Spinal cord (tissue), 10 donors: ENCODE results near the gene FYCO1. TPM values are rescaled to one million over a fixed set of nuclear protein-coding genes. Genes with fewer than 3 reads are reported as not detected.

Experiments
- DNase-seq, 6 donors: peaks; one replicate each; pipeline versions ENCODE4 v3.0.0 to v3.0.0-alpha.2; 2013 to 2015; ENCODE audit warnings: low spot score in 6 of 6, low read depth in 4 of 6
- H3K27ac ChIP-seq: one replicate; pipeline ENCODE4 v1.5.1; 2013; ENCODE audit warnings: low read depth, low read length, control low read depth
- H3K27me3 ChIP-seq: one replicate; pipeline ENCODE4 v1.6.1; 2013; ENCODE audit warnings: low read length; ENCODE audit not compliant: control insufficient read depth, insufficient read depth
- H3K36me3 ChIP-seq: one replicate; pipeline ENCODE4 v1.6.1; 2013; ENCODE audit warnings: low read length; ENCODE audit not compliant: control insufficient read depth, insufficient read depth
- H3K4me1 ChIP-seq: one replicate; pipeline ENCODE4 v1.6.1; 2013; ENCODE audit warnings: low read length; ENCODE audit not compliant: control insufficient read depth, insufficient read depth
- H3K4me3 ChIP-seq: one replicate; pipeline ENCODE4 v1.5.1; 2013; ENCODE audit warnings: low read depth, low read length, control low read depth
- H3K9me3 ChIP-seq: one replicate; pipeline ENCODE4 v1.6.1; 2013; ENCODE audit warnings: low read length; ENCODE audit not compliant: control insufficient read depth, insufficient read depth
- WGBS: methylation state at CpG from one replicate; pipeline ENCODE4 v1.1.5; 2013; ENCODE audit warnings: missing lambda C conversion rate; ENCODE audit not compliant: insufficient coverage; 5-methylcytosine and 5-hydroxymethylcytosine counted together
- polyA plus RNA-seq, 2 donors: library from polyadenylated mRNA; unstranded; fragments of 120-200 nt; gene quantifications; one replicate each; pipeline ENCODE4 v1.2.1, GENCODE V29; 2013; ENCODE audit not compliant: insufficient read length in 2 of 2
- total RNA-seq, 2 donors: library from RNA; depleted of rRNA in 1 of 2; stranded (reverse); fragments of 120-200 nt in 1 of 2; fragments of >200 nt in 1 of 2; gene quantifications; one replicate each; pipeline versions ENCODE4 v1.2.3 to v1.2.4, GENCODE V29; 2013 to 2014
- donor health status: healthy.

FYCO1 gene
- total and polyA plus RNA-seq, 4 donors: 6.6 to 16.0 (median 8.1) TPM

DNA sequence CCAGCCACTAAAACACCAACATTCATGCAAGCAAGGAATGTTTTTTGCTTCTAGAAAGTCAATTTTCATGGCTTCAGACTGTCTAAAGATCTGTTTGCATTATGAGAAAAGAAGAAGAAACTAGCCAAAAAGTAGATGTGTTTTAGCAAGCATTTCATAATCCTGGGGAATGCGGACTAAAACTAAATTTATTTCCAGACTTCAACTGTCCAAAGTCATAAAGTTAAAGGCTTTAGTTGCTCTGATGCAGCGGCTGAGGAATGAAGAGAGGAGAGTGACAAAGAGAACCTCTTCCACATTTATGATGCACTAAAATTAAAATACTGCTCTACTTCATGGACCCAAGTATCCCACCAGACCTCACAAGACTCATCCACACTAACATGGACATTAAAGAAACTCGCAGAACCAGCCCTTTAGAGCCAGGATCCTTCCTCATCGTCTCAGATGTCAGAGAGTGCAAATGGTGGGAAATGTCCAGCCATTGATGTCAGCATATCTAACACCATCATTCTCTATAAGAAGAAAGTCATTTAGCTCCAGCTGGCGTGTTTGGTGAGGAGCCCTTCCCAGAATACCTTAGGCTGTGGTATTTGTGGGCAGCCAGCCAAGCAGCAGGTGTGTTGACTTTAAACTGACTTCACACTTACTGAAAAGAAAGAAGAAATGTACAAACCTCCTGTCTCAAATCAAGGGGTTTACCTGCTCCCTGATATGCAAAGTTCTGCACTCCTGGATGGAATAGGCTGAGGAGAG is 17.4 kb downstream of the FYCO1 start:
- no peak overlapping the region for H3K27ac ChIP-seq
- no peaks in the 10 kb centered on the region for H3K27me3 ChIP-seq
- WGBS: no CpG with 5 or more reads among the region's 5 CpGs
- H3K4me1 ChIP-seq: no peaks in the 10 kb centered on the region
- no peak for DNase-seq
- H3K36me3 ChIP-seq: peaks cover 9% of the 10 kb centered on the region
- H3K4me3 ChIP-seq: no peak overlapping the region
- no peaks in the 10 kb centered on the region for H3K9me3 ChIP-seq

GRCh38 chr3:45976191-45977091 is 19.2 kb downstream of the FYCO1 start:
- no peak overlapping the region for H3K4me3 ChIP-seq
- no peak for DNase-seq
- WGBS: 87% methylated on average over 3 of the region's 6 CpGs
- H3K27ac ChIP-seq: no peak overlapping the region
- no peaks in the 10 kb centered on the region for H3K27me3 ChIP-seq
- H3K36me3 ChIP-seq: peaks cover 6% of the 10 kb centered on the region
- no peaks in the 10 kb centered on the region for H3K4me1 ChIP-seq
- no peaks in the 10 kb centered on the region for H3K9me3 ChIP-seq

- no peaks in the 10 kb centered on the region for H3K9me3 ChIP-seq
- no peak for DNase-seq
- WGBS: 95% methylated on average over 4 of the region's 5 CpGs
- no peak overlapping the region for H3K27ac ChIP-seq
- no peak overlapping the region for H3K4me3 ChIP-seq
- H3K36me3 ChIP-seq: peaks cover 6% of the 10 kb centered on the region
- H3K27me3 ChIP-seq: no peaks in the 10 kb centered on the region
- H3K4me1 ChIP-seq: no peaks in the 10 kb centered on the region
Observed at GRCh38 chr3:45975686-45976085, 19.9 kb downstream of the FYCO1 start.

DNA sequence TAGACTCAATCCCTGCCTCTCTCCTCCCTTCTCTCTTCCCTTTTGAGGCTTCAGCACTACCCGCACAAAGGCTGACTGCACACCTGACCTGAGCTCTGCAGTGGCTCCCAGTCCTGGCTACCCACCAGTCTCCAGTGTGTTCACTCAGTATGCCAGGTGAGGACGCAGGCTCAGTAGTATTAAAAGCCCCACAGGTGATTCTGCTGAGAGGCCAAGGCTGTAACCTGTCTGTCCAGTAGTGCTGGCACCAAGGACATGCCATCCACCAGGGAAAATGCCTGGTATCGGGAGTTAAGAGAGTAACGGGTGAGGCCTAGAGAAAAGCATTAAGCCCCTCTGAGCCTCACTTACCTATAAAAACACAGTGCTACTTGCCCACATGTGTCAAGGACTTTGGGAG is 20.9 kb downstream of the FYCO1 start:
- H3K27me3 ChIP-seq: no peaks in the 10 kb centered on the region
- 100% methylated on average over 2 of the region's 4 CpGs for WGBS
- no peaks in the 10 kb centered on the region for H3K9me3 ChIP-seq
- H3K27ac ChIP-seq: no peak overlapping the region
- H3K4me1 ChIP-seq: no peaks in the 10 kb centered on the region
- H3K36me3 ChIP-seq: peaks cover 6% of the 10 kb centered on the region
- DNase-seq: no peak
- H3K4me3 ChIP-seq: no peak overlapping the region

GRCh38 chr3:45972534-45973402 is 22.9 kb downstream of the FYCO1 start:
- peak in 1 of 6 donors; percentile 45 for DNase-seq
- Histone ChIP-seq H3K9me3 (no peaks in the 10 kb centered on the region), H3K27ac (no peak overlapping the region), H3K4me1 (peaks cover under 1% of the 10 kb centered on the region), H3K36me3 (peaks cover 11% of the 10 kb centered on the region), H3K4me3 (no peak overlapping the region), H3K27me3 (no peaks in the 10 kb centered on the region)
- WGBS: 90% methylated on average over 3 of the region's 6 CpGs

- Histone ChIP-seq H3K27me3 (no peaks in the 10 kb centered on the region), H3K4me3 (no peak overlapping the region), H3K9me3 (no peaks in the 10 kb centered on the region), H3K4me1 (peaks cover 21% of the 10 kb centered on the region), H3K36me3 (peaks cover 39% of the 10 kb centered on the region), H3K27ac (no peak overlapping the region)
- WGBS: 100% methylated on average over 1 of the region's 3 CpGs
- no peak for DNase-seq
Observed at GRCh38 chr3:45969953-45970352, 25.7 kb downstream of the FYCO1 start.

GRCh38 chr3:45969116-45969515 is 26.5 kb downstream of the FYCO1 start:
- Histone ChIP-seq H3K27me3 (no peaks in the 10 kb centered on the region), H3K9me3 (no peaks in the 10 kb centered on the region), H3K4me1 (peaks cover 24% of the 10 kb centered on the region), H3K4me3 (no peak overlapping the region), H3K27ac (no peak overlapping the region), H3K36me3 (peaks cover 43% of the 10 kb centered on the region)
- no CpG with 5 or more reads among the region's 3 CpGs for WGBS
- DNase-seq: no peak

DNA sequence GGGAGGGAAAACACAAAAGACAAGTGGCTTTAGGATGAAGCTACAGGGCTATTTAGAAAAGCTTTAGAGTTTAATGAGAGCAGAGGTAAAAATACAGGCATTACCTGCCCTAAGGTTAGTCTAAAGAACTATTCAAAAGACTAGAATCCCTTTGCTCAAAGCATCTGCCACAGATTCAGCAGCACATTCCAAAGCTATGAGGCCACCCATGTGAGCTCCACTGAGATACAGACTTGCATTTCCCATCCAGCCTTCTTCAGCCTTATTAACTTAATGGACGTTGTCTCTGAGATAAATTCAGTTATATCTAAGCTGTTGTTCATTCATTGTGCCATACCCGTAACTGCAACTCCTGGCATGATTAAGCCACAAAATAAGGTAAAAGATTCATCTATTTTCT is 26.9 kb downstream of the FYCO1 start:
- no CpG with 5 or more reads among the region's 2 CpGs for WGBS
- no peak overlapping the region for H3K27ac ChIP-seq
- H3K27me3 ChIP-seq: no peaks in the 10 kb centered on the region
- H3K36me3 ChIP-seq: peaks cover 44% of the 10 kb centered on the region
- no peak overlapping the region for H3K4me3 ChIP-seq
- peaks cover 24% of the 10 kb centered on the region for H3K4me1 ChIP-seq
- no peaks in the 10 kb centered on the region for H3K9me3 ChIP-seq
- no peak for DNase-seq

GRCh38 chr3:45968149-45968548 is 27.5 kb downstream of the FYCO1 start:
- Histone ChIP-seq H3K36me3 (peaks cover 44% of the 10 kb centered on the region), H3K27me3 (no peaks in the 10 kb centered on the region), H3K9me3 (no peaks in the 10 kb centered on the region), H3K27ac (no peak overlapping the region), H3K4me3 (no peak overlapping the region), H3K4me1 (peaks cover 24% of the 10 kb centered on the region)
- DNase-seq: no peak
- WGBS: 94% methylated on average over 9 of the region's 9 CpGs
